ENCODE results near the gene FAM9A.
A peak's percentile ranks its signal among the peaks of the same experiment; 100 is the strongest.

Gene FAM9A

DNA sequence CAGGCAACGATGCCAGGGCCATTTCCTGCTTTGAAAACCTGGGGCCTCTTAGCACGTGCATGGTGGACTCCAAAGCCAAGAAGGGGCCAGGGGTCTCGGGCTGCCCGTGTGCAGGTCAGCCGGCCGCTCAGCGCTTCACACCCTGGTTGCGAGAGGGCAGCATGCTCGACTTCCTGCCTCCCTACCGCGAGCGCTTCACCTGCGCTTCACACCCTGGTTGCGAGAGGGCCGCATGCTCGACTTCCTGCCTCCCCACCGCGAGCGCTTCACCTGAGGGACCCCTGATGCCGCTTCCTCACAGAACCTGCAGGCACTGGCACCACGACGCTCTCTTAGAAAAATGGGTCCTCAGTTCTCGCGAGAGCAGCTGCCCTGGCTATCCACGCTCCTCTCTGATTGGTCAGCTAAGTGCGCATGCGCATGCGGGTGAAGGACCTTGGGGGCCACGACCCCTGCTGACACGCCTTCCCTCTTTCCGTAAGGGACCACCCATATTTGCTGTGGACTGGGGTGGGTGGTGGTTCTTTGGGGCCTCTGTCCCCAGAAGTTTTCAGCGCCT is at the start of gene FAM9A:
Gene FAM9A (minus strand): TSS at position 343 of the 559 bp plus-strand sequence. CDS start 1,212 bp downstream, outside the sequence.
- no peak for DNase-seq

DNA sequence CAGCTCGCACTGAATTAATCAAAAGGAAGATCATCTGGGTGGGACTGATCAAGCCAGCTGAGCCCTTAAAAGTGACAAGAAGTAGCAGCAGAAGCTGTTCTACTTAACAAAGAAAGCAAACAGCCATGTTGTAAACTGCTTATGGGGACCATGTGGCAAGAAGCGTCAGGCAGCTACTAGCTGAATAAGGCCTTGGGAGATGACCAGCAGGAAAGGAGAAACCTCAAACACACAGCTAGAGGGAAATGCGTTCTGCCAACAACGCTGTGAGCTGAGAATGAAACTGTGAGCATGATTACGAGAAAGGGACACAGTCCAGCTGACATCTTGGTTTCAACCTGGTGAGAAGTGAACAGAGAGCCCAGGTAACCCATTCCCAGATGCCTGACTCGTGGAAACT is 49.3 kb upstream of the FAM9A start:
- DNase-seq = no peak

- no peak for DNase-seq
Measured at GRCh38 chrX:8849945-8850344, 48.8 kb upstream of the FAM9A start.

DNA sequence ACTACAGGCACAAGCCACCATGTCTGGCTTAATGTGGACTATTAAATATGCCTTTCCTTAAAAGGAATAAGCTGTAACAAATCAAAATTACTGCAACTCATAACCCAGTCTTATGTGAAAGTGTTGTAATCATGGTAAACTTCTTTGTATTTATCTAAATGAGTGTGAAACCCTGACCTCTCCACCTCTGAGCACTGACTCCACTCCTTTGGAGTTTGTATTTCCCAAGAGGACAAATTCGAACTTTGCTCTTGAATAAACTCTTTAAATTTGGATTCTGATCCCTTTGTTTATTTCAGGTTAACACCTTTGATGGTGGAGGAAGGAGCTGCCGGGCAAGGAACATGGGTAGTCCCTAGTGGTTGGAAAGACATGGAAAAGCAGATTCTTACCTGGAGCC is 48.3 kb upstream of the FAM9A start:
- DNase-seq = no peak

GRCh38 chrX:8848911-8849310 is 47.7 kb upstream of the FAM9A start:
- no peak for DNase-seq

DNA sequence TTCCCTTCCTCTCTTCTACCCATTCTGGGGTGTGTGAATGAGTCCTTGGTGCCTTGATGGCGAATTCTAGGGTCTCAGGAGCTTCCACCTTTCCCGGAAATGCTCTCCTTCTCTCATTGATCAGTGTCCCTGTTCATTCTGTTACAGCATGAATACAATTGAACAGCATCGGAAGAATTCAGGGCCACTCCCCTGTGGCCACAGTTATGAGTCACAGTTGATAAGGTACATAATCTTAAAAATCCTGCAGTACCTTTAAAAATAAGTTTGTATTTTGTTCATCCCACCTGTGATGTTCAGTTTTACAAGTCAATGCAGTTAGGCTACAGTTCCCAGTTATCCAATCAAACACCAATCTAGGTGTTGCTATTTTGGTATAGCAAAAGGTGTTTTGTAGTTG is 47.3 kb upstream of the FAM9A start:
- no peak for DNase-seq

DNA sequence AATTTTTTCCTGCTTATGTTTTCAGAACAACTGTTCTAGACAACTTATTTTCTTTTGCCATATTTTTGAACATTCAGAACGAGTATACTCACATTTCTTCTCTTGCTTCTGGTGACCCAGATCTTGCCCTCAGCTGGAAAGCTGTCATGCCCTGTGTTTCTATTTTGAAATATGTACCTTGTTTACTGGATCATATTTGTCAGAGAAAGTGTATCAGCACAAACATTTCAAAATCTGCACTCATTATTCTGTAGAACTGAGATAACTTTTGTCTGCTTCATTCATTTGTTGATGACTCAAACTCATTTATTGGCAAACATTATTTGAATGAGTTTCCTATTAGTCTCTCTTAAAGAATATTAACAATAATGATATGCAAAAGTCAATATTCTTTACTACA is 46.2 kb upstream of the FAM9A start:
- DNase-seq = no peak

GRCh38 chrX:8846266-8846665 is 45.1 kb upstream of the FAM9A start:
- DNase-seq = no peak

DNA sequence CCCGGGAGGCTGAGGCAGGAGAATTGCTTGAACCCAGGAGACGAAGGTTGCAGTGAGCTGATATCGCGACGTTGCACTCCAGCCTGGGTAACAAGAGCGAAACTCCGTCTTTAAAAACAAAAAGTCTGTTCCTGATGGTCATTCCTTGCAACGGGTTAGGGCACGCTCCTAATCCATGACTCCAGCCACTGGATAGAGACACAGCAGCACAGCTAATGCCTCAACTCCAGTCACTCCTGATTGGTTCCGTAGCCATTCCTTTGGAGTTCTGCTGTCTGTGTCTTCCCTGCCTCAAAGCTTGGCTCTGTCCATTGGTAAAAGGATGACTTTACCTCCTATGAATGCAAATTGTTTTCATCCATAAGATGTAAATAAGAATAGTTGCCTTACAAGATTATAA is 44.3 kb upstream of the FAM9A start:
- DNase-seq = peak; percentile 35

DNA sequence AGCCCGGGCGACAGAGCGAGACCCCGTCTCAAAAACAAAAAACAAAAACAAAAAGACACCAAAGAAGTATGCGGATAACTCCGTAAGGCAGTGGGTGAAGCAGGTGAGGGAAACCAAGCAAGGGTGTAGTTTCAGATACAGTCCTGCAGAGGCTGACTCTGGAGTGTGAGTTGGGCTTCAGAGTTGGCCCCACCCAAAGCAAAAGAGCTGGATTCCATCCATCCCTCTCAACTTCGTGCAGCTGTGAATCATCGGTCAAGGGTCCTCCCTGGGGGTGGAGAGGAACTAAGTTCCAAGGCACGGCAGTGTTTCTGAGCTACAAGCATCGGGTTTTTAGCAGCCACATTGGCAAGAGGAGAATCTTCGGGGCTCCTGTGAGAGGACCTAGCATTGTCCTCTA is 43.9 kb upstream of the FAM9A start:
- peak; percentile 60 for DNase-seq

- no peak for DNase-seq
Measured at GRCh38 chrX:8844157-8844556, 43.0 kb upstream of the FAM9A start.

GRCh38 chrX:8841911-8842310 is 40.7 kb upstream of the FAM9A start:
- no peak for DNase-seq

DNA sequence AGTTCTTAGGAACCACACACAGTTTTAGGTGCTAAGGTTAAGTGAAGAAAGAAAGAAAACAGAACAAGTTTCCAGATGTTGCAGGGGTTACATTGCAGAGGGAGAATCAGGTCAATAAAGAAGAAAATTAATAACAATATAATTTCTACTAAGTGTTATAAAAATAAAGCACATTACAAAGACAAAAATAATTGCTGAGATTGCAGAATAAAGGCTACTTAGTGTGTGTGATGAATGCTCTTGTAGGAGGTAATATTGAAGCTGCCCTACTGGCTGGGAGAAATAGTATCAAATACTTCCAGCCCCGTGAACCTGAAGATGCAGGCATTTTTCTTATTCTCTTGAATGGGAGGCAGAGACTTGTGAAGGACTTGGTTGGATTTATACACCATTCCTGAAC is 33.2 kb upstream of the FAM9A start:
- no peak for DNase-seq

DNA sequence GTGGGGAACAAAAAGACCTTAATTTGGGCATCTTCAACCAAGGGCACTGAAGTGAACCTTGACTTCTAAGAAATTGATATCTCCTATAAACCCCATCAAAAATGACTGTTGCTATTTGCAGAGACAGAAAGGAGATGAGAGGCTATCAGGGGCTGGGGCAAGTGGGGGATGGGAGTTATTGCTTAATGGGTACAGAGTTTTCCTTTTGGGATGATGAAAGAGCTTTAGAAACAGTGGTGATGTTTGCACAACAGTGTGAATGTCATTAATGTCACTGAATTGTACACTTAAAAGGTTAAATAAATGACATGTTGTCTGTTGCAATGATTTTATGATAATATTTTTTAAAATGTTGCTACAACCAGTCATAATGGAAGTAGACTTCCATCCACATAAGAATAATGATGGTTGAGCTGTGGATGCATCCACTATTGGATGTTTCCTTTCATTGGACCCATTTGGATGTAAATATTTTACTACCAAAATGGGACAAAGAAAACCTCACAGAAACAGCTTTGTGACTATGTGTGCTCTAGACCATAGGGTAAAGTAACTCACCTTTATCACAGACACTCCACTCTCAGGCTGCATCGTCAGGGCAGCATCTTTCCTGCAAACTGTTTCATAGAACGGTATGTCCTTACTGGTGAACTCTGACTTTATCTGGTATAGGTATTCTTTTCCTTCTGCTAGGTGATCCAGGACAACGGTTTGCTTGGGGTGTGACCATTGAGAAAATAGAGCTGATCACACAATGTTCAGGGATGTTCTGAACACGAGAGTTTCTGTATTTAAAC is 31.6 kb upstream of the FAM9A start:
- no peak for DNase-seq

- DNase-seq = no peak
Measured at GRCh38 chrX:8823698-8824097, 22.5 kb upstream of the FAM9A start.

DNA sequence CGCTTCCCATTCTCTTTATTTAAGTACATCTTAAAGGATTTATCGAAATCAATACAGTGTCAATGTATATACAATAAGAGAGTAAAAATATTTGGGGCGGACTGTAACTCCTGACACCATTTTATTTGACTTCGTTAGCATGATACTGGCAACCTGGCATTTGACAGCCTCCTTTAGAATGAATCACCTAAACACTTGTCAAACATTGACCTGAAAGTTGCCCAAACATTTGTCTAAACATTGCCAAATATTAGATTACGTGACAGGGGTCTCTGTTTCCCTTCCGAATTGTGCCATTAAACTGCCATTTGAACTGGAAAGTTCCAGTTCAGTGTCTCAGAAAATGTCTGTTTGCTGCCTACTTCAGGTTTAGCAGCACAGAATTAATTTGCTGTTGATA is 20.8 kb upstream of the FAM9A start:
- DNase-seq = no peak

DNA sequence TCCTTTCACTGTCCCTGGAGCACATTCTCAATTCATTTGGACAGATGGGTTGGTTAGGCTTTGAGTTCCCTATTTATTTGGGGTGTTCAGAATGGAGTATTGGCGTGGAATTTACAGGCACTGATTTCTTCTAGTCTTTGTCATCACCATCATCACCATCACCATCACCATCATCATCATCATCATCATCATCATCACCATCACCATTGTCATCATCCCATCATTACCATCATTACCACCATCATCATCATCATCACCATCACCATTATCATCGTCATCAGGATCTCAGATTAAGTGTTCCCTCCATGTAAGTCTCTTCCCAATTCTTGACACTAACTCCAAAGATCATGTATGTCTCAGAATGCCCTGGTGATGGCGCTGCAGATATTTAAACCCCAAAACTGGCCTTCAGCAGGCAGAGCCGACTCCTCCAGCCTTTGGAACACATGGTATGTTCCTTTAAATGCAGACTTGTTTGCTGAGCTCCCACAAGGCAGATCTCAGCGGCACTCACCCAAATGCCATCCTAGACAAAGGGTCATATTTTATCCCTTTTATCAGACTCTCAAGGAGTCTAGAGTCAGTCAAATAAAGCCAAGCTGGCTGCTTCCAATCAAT is 19.8 kb upstream of the FAM9A start:
- no peak for DNase-seq

- DNase-seq = no peak
Measured at GRCh38 chrX:8815460-8816065, 14.4 kb upstream of the FAM9A start.

DNA sequence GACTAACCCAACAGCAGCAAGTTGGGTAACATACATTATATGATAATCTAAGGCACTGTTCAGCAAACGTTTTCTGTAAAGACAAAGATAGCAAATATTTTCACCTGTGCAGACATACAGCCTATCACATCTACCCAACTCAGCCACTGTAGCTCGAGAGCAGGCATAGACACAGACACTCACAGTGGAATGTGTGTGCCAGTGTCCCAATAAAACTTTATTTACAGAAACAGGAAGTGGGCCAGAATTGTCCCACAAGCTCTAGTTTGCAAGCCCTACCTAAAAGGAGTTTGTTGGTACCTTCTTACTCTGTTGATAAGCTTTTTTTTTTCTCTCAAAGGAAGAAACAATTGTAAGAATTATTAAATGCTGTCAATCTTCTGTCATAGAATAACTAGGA is 11.9 kb upstream of the FAM9A start:
- DNase-seq = no peak

DNA sequence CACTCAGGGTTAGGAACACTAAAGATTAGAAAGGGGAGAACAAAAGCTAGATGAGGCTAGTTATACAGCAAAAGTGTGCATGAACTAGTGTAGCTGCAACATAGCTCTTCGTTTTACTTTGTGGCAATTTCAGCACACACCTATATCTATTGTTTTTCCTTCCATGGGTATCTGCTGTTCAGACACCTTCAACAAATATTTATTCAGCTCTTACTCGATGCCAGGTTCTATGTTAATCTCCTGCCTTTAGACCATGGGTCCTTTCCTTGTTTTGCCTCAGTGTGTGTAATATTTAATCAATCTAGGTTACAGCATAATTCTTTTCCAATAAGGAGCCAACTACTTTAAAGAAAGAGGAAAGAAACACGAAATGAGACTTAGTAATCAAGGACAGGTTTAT is 10.4 kb upstream of the FAM9A start:
- no peak for DNase-seq

DNA sequence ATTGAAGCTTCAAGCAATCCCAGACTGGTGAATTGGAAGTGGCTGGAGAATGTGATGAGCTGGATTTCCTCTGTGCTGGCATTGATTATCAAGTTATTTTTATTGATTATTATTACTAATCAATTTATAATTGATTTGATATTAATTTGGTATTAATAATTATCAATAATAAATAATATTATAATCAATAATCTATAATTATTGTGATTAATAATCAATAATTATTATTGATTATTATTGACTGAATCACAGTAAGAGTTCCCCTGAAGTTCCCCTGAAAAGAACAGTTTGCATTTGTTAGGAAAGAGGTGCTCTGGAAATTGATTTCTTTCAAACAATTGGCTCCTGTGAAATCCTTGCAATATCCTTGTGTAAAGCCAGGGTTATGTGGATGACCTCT is 7.5 kb upstream of the FAM9A start:
- no peak for DNase-seq

DNA sequence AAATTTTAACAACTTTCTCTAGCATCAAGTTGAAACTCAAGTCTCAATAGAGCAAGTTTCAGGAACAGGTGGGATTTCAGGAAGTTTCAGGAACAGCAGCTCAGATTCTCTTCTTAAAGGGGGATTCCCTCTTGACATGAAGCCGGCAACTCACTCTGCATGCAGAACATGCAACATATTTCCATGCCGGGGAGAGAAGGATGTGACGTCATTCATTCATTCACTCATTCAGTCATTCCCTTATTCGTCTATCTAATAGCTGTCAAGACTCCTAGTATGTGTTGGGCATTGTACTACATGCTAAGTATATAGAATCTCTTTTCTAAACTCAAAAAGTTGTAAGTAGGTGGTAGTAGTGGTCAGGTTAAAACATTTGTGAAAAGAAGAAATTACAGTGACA is 4.8 kb upstream of the FAM9A start:
- no peak for DNase-seq

- no peak for DNase-seq
Measured at GRCh38 chrX:8805046-8805445, 3.9 kb upstream of the FAM9A start.

- no peak for DNase-seq
Measured at GRCh38 chrX:8803326-8803725, 2.1 kb upstream of the FAM9A start.

Data from GOT3 (cell line).